Myocyte (in vitro differentiated cells): Measurements from ENCODE around the gene DNAH5. TPM values are rescaled to one million over a fixed set of nuclear protein-coding genes. Genes with fewer than 3 reads are reported as not detected.
"Not testable (repeated sequence)": the region's sequence is repeated elsewhere in the genome, so short reads cannot be mapped to it uniquely, and the experiment has no call there.

Experiments
- DNase-seq: peaks from one replicate; pipeline ENCODE4 v3.0.0-alpha.2; 2012; ENCODE audit warnings: low read depth
- polyA plus RNA-seq: library from polyadenylated mRNA; unstranded; fragments of >200 nt; gene quantifications from one replicate; pipeline ENCODE4 v1.2.1, GENCODE V29; 2012; ENCODE audit warnings: missing spikeins
- total RNA-seq: library from RNA; depleted of rRNA; stranded (reverse); fragments of >200 nt; gene quantifications from 2 replicates; pipeline ENCODE4 v1.2.3, GENCODE V29; 2014

DNAH5 gene
- total RNA-seq, result 0.57 and 1.5 TPM in 2 replicates
- 0.53 TPM for polyA plus RNA-seq

GRCh38 chr5:13944560-13945199 lies at the start of gene DNAH5:
Gene DNAH5 (minus strand): TSS chr5:13944688. CDS start chr5:13944438, 250 bp downstream.
- DNase-seq, result no peak

- DNase-seq, result no peak
Measured at GRCh38 chr5:13993926-13994325, 49.4 kb upstream of the DNAH5 start.

- DNase-seq, result no peak
Measured at GRCh38 chr5:13992795-13993194, 48.3 kb upstream of the DNAH5 start.

- no peak for DNase-seq
Measured at GRCh38 chr5:13991365-13991764, 46.9 kb upstream of the DNAH5 start.

GRCh38 chr5:13990896-13991295 lies 46.4 kb upstream of the DNAH5 start:
- DNase-seq, result no peak

- DNase-seq, result no peak
Measured at GRCh38 chr5:13989832-13990231, 45.3 kb upstream of the DNAH5 start.

- DNase-seq, result peak; percentile 82
Measured at GRCh38 chr5:13987843-13988464, 43.5 kb upstream of the DNAH5 start.

GRCh38 chr5:13985731-13986418 lies 41.4 kb upstream of the DNAH5 start:
- peak; percentile 91 for DNase-seq

GRCh38 chr5:13984888-13985287 lies 40.4 kb upstream of the DNAH5 start:
- DNase-seq, result not testable (repeated sequence)

- peak; percentile 57 for DNase-seq
Measured at GRCh38 chr5:13976867-13977830, 32.7 kb upstream of the DNAH5 start.

- DNase-seq, result no peak
Measured at GRCh38 chr5:13976223-13976622, 31.7 kb upstream of the DNAH5 start.

GRCh38 chr5:13975246-13975645 lies 30.8 kb upstream of the DNAH5 start:
- no peak for DNase-seq

GRCh38 chr5:13973724-13974123 lies 29.2 kb upstream of the DNAH5 start:
- DNase-seq, result no peak

- DNase-seq, result no peak
Measured at GRCh38 chr5:13972029-13972428, 27.5 kb upstream of the DNAH5 start.

- peak; percentile 77 for DNase-seq
Measured at GRCh38 chr5:13957032-13957645, 12.7 kb upstream of the DNAH5 start.

- DNase-seq, result no peak
Measured at GRCh38 chr5:13956471-13956870, 12.0 kb upstream of the DNAH5 start.

GRCh38 chr5:13955896-13956295 lies 11.4 kb upstream of the DNAH5 start:
- peak; percentile 23 for DNase-seq

GRCh38 chr5:13946111-13946510 lies 1.6 kb upstream of the DNAH5 start:
- DNase-seq, result peak; percentile 62

GRCh38 chr5:13945271-13945670 lies 783 bp upstream of the DNAH5 start:
- no peak for DNase-seq

GRCh38 chr5:13943676-13944075 lies 812 bp downstream of the DNAH5 start:
- DNase-seq, result no peak

- DNase-seq, result no peak
Measured at GRCh38 chr5:13941468-13941867, 3.0 kb downstream of the DNAH5 start.
